Right renal pelvis (tissue), 4 donors: Measurements from ENCODE around the gene ZNF195. TPM values are rescaled to one million over a fixed set of nuclear protein-coding genes. Genes with fewer than 3 reads are reported as not detected.
A peak's percentile ranks its signal among the peaks of the same experiment; 100 is the strongest.
"Not testable (repeated sequence)": the region's sequence is repeated elsewhere in the genome, so short reads cannot be mapped to it uniquely, and the experiment has no call there.

ENCODE experiments used
- DNase-seq, 4 donors: peaks; one replicate each; pipeline ENCODE4 v3.0.0-alpha.2; 2013; ENCODE audit warnings: low read depth in 4 of 4, low spot score in 3 of 4, missing footprints in 1 of 4
- polyA plus RNA-seq, 4 donors: library from polyadenylated mRNA; unstranded; fragments of 120-200 nt; gene quantifications; one replicate each; pipeline ENCODE4 v1.2.1, GENCODE V29; 2013; ENCODE audit not compliant: insufficient read length in 4 of 4

The ZNF195 gene
- 10 to 100 TPM; 30.1 to 39.5 (median 37.8) TPM for polyA plus RNA-seq

- DNase-seq = peak; percentile 85 to 94 (median 92)
Observed at GRCh38 chr11:3378426-3379423, at the start of gene ZNF195. Gene ZNF195 (minus strand): TSS chr11:3379146. CDS start chr11:3379040, 106 bp downstream.

- DNase-seq = not testable (repeated sequence)
Observed at GRCh38 chr11:3428076-3428475, 49.1 kb upstream of the ZNF195 start.

DNA sequence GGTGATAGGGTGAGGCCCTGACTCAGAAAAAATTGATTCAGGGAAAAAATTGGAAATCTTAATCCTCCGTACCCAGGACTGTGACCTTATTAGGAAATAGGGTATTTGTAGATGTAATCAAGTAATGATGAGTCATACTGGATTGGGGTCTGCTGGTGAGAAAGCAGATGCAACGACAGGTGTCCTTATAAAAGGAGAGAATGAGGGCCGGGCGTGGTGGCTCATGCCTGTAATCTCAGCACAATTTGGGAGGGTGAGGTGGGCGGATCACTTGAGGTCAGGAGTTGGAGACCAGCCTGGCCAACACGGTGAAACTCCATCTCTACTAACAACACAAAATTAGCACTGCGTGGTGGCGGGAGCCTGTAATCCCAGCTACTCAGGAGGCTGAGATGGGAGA is 47.6 kb upstream of the ZNF195 start:
- not testable (repeated sequence) for DNase-seq

GRCh38 chr11:3423928-3424327 is 45.0 kb upstream of the ZNF195 start:
- DNase-seq = not testable (repeated sequence)

GRCh38 chr11:3423138-3423731 is 44.3 kb upstream of the ZNF195 start:
- peak in 2 of 4 donors; percentile 50 to 60 for DNase-seq

- peak; percentile 86 to 90 (median 88) for DNase-seq
Observed at GRCh38 chr11:3422380-3423137, 43.6 kb upstream of the ZNF195 start.

DNA sequence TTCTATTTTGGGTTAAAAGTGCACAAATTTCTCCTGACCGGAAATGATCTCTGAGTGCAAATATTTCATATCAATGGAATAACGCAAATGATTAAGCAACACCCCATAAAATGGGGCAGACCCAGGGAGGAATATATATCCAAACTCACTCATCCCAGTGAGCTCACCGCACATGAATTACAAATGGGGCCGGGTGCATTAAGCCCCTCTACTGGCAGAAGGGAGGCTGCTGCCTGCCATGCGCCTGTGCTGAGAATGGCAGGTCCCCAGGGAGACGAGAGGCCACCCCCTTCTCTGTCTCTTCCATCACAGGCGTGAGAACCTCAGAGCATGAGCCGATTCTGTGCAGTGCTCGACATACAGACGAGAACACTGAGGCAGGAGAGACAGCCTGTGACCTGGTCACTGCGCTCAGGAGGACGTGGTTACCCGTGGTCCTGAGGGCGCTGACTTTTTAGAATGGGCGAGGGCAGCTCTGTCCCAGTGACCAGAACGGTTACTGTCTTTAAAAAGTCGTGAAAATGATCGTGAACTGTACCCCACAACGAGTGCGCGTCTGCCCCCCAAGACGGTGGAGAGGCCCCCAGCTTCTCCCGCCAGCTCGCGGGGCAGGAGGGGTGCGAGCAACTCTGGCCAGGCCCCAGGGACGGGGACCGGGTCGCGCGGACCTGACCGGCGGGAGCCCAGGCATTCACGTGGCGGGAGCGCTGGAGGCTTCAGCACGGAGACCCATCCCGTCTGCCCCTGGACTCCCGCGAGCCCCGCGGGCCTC is 42.8 kb upstream of the ZNF195 start:
- DNase-seq = peak in 1 of 4 donors; percentile 18

DNA sequence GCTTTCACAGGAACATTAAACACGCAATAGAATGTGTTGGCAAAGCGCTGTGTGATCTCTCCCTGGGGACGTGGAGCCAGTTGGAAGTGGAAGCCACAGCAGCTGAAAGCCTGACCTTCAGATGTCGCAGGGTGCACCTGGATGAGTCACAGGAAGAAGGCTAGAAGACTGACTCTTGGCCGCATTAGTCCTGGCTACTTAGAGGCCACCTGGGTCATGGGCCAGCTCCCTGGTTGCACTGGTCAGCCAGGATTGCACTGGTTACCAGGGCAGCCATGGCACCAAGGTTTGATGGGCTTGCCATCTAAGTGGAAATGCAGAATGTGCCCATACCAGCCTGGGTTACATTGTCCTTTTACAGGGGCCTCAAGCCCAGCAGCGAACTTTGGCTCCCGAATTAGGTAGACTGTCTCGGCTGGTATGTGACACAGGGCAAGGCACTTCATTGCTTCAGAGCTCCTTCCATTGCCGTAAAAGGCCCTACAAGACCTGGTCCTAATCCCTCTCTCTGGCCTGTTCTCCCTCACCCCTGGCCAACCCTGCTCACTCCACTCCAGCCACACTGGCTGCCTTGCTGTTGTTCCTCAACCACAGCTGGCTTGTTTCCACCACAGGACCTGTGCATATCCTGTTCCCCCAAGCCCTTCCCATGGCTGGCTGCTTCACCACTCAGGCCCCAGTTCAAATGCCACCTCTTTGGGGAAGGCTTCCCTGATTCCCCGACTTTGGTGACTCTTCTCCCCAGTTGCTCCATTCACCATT is 41.5 kb upstream of the ZNF195 start:
- not testable (repeated sequence) for DNase-seq

GRCh38 chr11:3419496-3419895 is 40.5 kb upstream of the ZNF195 start:
- DNase-seq = not testable (repeated sequence)

DNA sequence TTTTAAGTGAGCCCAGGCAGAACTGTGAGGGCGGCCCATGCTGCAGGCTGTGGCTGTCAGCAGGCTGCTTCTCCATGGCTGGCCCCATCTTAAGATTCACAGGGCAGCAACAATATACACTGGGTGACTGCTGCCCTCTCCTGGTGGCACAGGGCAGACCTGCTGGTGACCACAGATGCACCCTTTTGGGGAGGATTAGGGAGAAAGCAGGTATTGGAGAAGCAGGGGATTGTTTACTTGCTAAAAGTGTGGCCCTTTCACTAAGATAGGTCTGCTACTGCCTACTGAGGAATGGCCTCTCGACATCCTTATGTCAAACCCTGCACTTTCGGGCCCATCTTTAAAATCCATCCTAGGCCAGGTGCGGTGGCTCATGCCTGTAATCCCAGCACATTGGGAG is 38.1 kb upstream of the ZNF195 start:
- DNase-seq = not testable (repeated sequence)

DNA sequence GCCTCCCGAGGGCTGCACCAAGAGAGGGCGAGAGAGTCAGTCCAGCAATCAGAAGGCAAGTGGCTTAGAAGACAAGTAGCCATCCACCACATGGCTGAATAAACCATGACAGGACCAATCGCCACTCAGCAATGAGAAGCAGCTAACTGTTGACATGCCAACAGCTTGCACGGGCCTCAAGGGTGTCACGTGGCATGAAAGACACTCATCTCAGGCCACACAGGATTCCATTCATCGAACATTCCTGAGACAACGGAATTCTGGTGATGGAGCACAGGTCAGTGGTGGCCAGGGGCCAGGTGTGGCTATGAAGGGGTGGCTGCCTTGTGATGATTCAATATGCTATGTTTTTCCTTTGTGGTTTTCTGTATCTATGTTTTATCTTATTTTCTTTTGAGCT is 36.4 kb upstream of the ZNF195 start:
- DNase-seq = not testable (repeated sequence)

GRCh38 chr11:3413666-3414065 is 34.7 kb upstream of the ZNF195 start:
- DNase-seq = not testable (repeated sequence)

- DNase-seq = no peak
Observed at GRCh38 chr11:3412837-3413236, 33.9 kb upstream of the ZNF195 start.

- peak; percentile 43 to 63 (median 54) for DNase-seq
Observed at GRCh38 chr11:3408722-3409121, 29.8 kb upstream of the ZNF195 start.

GRCh38 chr11:3408058-3408605 is 29.2 kb upstream of the ZNF195 start:
- not testable (repeated sequence) for DNase-seq

- not testable (repeated sequence) for DNase-seq
Observed at GRCh38 chr11:3406937-3407336, 28.0 kb upstream of the ZNF195 start.

DNA sequence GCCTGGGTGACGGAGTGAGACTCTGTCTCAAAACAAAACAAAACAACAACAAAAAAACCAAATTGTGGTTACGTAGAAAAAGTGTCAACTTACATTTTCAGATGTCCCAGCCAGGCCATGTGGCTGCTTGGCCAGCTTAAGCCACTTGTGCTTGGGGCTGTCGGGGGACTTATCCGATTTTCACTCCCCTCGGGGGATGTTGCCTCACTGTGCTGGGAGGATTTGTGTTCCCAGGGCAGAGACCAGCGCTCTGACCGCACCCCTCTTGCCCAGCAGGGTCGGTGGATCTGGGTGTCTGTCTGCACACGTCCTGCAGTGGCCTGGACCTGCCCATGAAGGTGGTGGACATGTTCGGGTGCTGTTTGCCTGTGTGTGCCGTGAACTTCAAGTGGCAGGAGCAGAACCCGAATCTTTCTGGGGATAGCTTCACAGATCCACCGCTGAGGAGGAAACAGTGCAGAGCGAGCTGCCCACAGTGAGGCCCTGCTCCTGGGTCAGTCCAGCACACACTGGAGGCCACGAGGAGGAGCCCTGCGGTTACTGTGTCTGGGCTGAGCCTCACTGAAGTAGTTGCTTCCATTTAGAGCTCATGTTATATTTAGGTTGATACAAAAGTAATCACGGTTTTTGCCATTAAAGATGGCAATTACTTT is 27.4 kb upstream of the ZNF195 start:
- DNase-seq = not testable (repeated sequence)
